ENCODE measurements around the gene NAXE.

DNA sequence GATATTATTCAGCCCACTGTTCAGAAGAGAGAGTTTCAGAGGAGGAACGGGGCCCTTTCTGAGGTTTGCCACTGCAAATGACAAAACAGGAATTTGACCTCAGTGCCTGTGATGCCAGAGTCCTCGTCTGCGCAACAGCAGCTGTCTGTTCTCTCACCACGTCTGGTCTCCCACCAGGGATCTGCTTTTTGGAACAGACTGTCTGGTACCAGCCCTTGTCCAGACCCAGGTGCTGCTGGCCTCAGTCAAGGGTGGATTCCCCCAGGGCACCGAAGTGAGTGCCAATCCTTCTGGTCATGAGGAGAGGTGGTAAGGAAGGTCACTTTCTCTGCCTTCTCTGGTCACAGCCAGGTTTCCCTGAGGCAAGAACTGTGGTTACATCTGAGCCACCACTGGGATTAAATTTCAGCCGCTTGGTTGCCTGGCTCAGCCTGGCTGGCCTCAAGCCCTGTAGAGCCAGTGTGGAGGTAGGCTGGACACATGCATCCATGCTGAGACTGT is 48.1 kb downstream of the NAXE start:
- TF ChIP-seq EP300 (conservative IDR thresholded peaks at IDR 0.05; ENCODE audit: poor library complexity, severe bottlenecking) (no peak), POLR2AphosphoS5 (IDR thresholded peaks at IDR 0.05) (no peak), EZH2 (IDR thresholded peaks at IDR 0.05; ENCODE audit: borderline replicate concordance, insufficient read depth, low read length, poor library complexity, severe bottlenecking) (no peak), TAF1 (IDR thresholded peaks at IDR 0.05; ENCODE audit: low read depth) (no peak), SMC3 (conservative IDR thresholded peaks at IDR 0.05; ENCODE audit: poor library complexity) (no peak), MXI1 (conservative IDR thresholded peaks at IDR 0.05; ENCODE audit: poor library complexity, severe bottlenecking) (no peak), RAD21 (conservative IDR thresholded peaks at IDR 0.05) (no peak)
- TF ChIP-seq, protein P1, sequence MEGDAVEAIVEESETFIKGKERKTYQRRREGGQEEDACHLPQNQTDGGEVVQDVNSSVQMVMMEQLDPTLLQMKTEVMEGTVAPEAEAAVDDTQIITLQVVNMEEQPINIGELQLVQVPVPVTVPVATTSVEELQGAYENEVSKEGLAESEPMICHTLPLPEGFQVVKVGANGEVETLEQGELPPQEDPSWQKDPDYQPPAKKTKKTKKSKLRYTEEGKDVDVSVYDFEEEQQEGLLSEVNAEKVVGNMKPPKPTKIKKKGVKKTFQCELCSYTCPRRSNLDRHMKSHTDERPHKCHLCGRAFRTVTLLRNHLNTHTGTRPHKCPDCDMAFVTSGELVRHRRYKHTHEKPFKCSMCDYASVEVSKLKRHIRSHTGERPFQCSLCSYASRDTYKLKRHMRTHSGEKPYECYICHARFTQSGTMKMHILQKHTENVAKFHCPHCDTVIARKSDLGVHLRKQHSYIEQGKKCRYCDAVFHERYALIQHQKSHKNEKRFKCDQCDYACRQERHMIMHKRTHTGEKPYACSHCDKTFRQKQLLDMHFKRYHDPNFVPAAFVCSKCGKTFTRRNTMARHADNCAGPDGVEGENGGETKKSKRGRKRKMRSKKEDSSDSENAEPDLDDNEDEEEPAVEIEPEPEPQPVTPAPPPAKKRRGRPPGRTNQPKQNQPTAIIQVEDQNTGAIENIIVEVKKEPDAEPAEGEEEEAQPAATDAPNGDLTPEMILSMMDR (IDR thresholded peaks at IDR 0.05; ENCODE audit: poor library complexity, severe bottlenecking): no peak
- TF ChIP-seq, protein P2, sequence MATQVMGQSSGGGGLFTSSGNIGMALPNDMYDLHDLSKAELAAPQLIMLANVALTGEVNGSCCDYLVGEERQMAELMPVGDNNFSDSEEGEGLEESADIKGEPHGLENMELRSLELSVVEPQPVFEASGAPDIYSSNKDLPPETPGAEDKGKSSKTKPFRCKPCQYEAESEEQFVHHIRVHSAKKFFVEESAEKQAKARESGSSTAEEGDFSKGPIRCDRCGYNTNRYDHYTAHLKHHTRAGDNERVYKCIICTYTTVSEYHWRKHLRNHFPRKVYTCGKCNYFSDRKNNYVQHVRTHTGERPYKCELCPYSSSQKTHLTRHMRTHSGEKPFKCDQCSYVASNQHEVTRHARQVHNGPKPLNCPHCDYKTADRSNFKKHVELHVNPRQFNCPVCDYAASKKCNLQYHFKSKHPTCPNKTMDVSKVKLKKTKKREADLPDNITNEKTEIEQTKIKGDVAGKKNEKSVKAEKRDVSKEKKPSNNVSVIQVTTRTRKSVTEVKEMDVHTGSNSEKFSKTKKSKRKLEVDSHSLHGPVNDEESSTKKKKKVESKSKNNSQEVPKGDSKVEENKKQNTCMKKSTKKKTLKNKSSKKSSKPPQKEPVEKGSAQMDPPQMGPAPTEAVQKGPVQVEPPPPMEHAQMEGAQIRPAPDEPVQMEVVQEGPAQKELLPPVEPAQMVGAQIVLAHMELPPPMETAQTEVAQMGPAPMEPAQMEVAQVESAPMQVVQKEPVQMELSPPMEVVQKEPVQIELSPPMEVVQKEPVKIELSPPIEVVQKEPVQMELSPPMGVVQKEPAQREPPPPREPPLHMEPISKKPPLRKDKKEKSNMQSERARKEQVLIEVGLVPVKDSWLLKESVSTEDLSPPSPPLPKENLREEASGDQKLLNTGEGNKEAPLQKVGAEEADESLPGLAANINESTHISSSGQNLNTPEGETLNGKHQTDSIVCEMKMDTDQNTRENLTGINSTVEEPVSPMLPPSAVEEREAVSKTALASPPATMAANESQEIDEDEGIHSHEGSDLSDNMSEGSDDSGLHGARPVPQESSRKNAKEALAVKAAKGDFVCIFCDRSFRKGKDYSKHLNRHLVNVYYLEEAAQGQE (IDR thresholded peaks at IDR 0.05; ENCODE audit: borderline replicate concordance): no peak

Measured in neural cell (in vitro differentiated cells).